HG02840 (cell line): Measurements from ENCODE around the gene PARM1.
"Not testable (repeated sequence)": the region's sequence is repeated elsewhere in the genome, so short reads cannot be mapped to it uniquely, and the experiment has no call there.

ENCODE experiments used
- ATAC-seq: cut with Tn5 transposase; IDR thresholded peaks from one replicate; pipeline ENCODE4 v1.9.1; 2021; ENCODE audit warnings: mild to moderate bottlenecking, moderate library complexity, moderate number of reproducible peaks; ENCODE audit not compliant: unreplicated experiment, low FRiP score

Gene PARM1

DNA sequence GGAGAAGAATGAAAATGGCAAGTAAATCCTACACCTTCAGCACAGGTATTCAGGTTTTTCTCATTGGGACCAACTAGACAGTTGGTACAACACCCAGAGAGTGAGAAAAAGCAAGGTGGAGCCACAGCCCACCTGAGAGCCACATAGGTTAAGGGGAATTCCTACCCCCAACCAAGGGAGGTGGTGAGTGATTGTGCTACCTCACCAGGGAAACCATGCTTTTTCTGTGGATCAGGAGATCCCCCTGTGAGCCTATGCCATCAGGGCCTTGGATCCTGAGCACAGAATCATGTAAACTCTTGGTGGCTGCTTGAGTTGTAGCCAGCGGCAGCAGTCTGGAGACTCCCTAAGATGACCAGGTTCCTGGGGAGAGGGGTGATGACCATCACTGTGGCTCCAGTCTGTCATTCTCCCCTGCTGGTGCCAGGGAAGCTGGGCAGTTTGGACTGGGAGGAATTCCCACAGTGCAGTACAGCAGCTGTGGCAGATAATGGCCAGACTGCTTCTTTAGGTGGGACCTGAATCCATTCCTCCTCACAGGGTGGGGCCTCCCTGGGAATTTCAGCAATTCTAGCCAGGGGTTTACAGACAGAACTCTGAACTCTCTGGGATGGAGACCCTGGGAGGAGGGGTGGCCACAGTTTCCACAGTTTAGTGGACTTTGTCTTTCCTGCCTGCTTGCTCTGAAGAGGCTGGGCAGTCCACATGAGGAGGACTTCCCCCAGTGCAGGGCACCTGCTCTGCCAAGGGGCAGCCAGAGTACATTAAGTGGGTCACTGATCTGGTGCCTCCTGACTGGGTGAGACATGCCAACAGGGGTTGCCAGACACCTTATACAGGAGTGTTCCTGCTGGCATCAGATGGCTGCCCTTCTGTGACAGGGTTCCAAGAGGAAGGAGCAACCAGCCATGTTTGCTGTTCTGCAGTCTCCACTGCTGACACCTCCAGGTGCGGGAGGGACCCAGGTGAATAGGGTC is 43.2 kb downstream of the PARM1 start:
- ATAC-seq, result no peak

DNA sequence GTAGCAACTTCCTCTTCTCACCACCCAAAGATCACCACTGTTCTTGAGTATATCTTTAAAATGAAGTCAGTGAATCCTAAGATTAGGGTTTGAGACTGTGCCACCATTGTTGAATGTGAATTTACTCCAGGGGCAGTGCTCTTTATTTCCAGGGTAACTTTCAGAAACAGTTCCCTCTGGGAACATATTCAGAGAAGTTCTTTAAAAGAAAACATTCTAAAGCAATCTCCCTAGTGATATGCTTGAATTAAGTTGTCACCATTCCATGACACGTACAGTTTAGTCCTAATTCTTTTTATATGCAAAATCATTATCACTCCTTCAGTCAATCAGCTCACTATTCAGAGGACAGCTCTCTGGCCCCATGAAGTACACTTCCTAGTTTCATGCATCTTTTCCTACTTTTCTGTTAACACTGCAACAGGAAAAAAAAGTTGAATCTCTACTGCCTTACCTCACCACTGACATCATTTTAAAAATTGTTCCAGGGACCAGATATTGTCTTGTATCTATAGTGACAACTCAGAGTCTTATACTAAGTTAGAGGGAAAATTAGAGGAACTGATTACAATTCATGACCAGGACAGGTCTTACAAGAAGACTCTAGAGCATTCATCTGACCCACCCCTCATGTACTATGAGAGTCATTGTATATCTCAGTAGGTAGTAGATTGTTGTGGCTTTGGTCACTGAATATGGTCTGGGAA is 49.8 kb downstream of the PARM1 start:
- no peak for ATAC-seq

- ATAC-seq, result no peak
Observed at GRCh38 chr4:74983253-74983635, 50.3 kb downstream of the PARM1 start.

DNA sequence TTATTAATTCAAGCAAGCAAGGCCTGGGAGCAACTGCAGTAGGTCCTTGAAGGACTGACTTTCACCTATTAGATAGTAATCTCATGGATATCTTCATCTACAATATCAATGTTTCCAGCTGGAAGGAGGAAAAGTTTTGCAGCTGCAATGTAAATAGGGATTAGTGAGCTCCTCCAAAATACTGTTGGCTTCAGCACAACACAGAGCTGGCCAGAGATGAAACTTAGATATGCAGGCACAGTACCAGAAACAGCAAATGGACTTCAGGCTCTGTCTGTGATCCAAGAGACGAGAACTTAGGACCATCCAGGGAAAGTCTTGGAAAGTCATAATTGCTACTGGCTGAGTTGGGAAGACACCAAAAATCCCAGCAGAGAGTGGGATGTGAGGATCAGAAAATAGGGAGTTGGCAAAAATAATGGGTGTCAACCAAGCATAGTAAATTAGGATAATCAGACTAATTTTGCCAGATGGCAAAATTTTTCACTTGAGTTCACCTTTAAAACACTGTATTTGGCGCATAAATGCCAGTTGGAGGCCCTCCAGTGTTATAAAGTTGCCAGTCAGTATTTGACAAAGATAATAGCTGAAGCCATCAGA is 57.5 kb downstream of the PARM1 start:
- no peak for ATAC-seq

- ATAC-seq, result not testable (repeated sequence)
Observed at GRCh38 chr4:74994436-74994835, 61.5 kb downstream of the PARM1 start.

- no peak for ATAC-seq
Observed at GRCh38 chr4:74996996-74997395, 64.1 kb downstream of the PARM1 start.

- ATAC-seq, result no peak
Observed at GRCh38 chr4:74997948-74998729, 65.2 kb downstream of the PARM1 start.

DNA sequence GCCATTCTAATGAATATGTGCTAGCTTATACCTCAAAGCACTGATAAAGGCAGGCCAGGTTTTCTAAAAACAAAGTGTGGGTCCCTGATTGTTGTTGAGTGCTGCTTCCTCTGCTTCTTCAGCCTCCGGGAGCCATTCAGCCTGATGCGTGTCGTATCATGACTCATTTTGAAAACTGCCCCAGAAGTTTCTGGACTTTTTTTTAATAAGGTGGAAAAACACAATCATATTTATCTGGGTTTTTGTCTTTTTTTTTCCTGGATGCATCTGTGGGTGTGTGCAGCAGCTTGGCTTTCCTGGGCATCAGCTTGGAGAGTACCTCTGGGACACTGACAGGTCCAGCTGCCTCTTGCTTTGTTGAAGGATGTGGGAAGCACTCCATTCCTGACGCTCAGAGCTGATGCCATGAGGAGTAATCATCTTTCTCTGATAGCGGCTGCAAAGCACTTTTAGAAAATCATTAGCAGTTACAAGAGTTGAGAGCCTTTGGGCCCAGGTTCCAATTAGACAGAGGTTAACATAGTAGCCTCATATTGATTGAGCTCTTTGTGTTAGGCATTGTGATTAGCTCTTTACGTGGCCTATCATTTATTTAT is 66.9 kb downstream of the PARM1 start:
- ATAC-seq, result no peak

DNA sequence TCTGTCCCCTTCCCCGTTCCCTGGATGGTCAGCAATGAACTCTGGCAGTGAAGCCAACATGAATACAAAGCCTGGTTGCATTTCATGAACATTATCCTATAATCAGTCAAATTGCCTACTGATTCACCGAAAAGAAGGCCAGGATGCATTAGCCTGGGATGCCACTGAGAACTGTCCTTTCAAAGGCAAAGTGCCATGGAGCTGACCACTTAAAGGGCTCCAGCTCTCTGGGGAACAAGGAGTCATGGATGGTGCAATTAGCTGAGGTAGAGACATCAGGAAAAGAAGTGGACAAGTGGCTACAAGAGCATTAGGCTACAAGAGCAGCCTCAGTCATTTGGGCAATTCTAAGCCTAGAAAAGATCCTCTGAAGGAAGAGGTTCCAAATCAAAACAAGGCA is 69.0 kb downstream of the PARM1 start:
- no peak for ATAC-seq

DNA sequence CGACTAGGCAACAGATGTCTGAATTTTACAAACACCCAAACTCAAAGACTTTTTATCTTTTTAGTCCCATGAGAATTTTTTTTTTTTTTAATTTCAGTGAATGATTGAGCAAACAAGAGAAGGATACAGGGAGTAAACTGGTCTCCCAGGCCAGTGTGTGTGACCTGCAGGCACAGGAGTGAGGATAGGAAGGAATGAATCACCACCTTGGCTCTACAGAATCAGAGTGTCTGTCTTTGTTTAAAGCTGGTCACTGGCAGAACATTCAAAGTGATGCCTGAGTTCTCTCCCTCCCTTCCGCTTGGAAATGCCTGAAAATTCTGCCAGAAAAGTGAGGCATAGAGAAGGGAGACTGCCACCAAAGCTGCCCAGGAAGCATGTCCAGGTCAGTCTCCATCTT is 69.5 kb downstream of the PARM1 start:
- ATAC-seq, result no peak

DNA sequence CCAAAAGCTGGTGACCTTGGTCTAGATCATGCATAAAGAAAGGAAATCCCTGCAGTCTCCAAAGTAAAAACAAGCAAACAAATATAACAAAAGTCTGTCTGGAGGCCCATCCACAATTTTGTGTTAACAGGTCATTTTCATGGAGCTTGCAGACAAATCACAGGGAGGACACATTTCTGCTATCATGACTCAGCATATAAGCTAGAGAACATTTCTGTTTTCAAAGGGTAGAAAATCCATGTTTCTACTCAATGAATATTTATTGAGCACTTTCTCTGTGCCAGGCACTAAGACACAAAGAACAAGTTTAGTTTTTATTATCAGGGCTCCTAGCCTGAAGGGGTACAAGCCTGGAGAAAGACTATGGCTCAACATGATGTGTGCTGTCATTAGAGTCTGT is 71.1 kb downstream of the PARM1 start:
- ATAC-seq, result no peak

DNA sequence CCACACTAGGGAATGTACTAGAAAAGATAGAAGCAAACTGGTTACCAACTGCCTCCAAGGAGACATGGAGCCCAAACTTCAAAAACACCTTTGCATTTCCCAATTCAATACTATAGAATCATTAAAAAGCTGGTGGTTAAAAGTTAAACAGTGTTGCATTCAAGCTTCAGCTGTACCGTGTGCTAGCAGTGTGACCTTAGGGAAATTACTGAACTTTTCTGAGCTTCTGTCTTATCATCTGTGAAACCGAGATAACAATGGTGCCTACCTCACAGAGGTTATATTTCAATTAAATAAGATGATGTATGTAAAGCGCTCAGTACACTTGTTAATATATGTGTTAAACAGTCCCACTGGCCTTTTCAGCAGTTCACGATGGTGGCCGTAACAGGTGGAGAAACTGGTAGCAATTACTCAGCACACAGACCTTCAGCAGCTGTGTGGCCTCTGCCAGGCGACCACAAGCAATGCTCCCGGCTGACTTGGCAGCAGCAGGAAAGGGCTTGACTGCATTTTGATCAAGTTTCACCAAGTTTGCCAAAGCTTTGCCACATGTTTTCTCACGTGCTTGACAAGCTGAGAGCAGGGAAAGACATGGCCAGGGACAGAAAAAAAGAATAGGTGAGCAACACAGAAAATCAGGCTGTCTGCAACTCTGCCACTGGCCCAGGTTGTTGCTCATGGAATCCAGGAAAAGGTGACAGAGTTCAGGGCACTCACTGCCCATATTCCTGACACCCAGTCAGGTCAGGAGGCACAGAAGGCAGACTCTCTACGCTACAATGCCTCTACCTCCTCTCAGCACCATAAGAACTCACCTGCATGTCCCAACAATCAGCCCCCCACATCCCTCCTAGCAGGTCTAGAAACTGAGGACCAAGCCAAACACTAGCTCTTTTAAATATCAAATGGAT is 72.1 kb downstream of the PARM1 start:
- ATAC-seq, result no peak

GRCh38 chr4:75005727-75006126 is 72.8 kb downstream of the PARM1 start:
- ATAC-seq, result no peak

DNA sequence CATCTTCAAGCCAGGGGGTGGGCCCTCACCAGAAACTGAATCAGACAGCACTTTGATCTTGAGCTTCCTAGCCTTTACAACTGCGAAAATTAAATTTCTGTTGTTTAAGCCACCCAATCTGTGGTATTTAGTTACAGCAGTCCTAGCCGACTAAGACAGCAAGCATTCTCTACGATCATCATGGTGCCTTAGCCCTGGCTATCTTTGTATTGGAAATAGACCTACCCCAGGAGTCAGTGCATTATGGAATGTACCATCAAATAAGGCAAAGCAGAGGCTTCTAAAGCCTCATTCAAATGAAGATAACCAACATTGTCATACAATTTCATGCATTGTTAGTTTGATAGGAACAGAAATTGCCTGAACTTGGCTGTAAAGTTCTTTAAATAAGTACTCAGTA is 75.0 kb downstream of the PARM1 start:
- no peak for ATAC-seq

DNA sequence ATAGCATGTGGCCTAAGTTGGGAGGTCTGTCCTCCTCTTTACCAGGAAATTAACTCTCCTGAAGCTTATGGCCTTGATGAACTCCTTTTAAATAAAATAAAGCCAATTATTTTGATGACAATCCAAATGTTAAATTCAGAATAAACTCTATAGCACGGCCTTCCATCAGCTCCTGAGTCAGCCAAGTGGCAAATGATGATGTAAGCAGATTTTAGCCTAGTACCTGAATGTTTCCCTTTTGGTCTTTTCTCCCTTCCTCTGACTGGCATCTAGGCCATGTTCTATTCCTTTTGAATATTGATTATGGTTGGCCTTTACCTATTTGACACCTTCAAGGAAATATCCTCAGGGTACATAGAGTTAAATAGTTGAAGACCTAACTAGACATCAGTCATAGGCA is 76.2 kb downstream of the PARM1 start:
- no peak for ATAC-seq

GRCh38 chr4:75011131-75011795 is 78.3 kb downstream of the PARM1 start:
- no peak for ATAC-seq

DNA sequence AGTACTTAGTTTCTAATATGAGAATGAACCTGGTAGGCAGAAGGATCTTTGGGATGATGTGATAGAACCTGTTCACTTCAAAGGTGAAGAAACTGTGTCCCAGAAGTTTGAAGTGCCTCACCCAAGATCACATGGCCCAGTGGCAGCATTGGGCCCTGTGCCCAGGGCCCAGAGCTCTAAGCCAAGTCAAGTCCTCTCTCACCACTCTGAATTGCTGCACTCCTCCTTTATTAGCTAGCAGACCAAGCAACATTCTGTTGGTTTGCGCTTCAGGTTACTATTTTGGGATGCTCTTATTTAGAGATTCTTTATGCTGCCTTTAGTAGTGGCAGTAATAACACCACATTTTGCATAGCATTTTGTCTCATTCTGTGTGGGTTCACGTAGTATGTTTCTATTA is 82.7 kb downstream of the PARM1 start:
- no peak for ATAC-seq

DNA sequence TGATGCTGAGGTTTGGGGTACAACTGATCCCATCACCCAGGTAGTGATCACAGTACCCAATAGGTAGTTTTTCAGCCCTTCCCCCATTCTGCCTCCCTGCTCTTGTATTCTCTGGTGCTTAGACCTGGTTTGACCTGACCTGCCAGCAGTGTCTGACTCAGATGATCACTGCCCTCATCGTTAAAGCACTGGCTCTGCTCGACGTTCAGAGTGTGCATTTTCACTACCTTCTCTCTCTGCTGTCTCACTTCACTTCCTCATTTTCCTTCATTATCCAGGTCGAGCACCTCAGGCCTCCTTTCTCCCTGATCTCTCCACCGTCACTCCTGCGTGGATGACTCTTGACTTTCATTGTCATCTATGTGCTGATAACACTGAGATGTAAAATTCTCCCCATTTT is 83.6 kb downstream of the PARM1 start:
- ATAC-seq, result no peak
